Measurements from ENCODE around the gene ADAM10.

Gene ADAM10

DNA sequence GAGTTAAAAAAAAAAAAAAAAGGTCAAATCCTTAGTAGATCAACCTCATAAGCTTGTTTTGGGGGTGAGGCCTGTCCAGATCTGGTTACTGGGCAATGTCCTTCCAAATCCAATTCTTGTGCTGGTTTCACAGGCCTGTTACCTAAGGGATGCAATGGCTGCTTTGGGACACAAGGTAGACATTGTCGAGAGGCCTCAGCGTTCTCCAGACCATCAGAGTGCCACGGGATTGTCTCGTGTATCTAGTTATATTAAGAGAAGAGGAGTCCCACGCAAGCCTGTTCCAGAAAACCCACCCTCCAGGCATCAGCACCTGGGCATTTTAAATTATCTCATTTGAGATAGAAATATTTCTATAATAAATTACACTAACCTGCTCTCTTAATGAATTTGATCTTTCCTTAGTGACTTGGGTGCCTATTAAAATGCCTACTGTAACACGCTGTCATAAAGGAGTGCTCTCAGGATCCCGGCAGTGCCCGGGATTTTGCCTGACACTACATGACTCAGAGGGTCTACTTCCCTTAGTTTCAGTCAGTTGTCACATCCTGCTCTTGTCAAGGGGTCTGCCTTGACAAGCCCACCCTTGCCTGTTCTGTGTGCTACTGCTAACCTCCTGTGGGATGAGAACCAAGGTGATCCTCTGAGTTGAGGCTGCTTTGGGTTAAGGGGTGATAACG is 201.7 kb downstream of the ADAM10 start:
- no peak for DNase-seq

DNA sequence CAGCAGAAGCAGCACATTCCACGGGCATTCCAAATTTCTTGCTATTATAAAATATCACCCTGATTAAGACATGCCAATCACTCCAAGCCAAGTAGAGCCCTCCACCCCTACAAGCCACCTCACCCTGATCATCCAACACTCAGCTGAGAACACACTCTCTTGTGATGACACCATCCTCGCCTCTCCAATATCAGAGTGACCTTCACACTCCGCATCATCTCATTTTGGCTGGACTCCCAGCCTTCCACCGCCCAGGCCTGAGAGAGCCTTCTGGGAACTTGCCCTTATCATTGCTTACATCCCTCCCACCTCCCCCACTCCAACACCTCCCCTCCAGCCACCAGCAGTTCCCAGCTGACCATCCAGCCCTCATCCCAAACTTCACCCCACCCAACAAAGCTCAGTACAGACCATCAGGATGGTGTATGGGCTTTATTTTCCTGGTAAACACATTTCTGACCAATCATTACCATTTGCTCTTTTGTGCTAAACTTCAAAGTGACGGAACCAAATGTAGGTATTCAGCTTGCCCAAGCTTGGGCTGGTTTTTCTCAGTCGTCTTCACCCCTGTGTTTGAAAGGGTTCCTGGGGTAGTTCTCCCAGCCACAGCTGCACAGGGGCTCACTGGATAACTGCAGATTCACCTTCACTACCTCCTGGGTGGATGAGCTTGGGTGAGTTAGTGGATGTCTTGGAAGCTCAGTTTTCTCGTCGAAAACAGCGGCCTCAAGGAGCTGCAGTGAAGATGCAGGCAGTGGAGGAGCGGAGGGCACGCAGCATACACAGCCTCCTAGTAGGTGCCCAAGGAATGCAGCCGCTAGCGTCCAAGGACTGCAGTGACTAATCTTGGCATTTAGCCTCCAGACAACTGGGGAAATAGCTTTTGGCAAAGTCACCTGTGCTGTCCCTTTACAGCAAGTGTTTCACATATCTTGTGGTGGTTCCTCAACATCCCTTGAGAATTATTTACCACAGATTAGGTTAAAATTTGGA is 202.6 kb downstream of the ADAM10 start:
- DNase-seq = no peak

DNA sequence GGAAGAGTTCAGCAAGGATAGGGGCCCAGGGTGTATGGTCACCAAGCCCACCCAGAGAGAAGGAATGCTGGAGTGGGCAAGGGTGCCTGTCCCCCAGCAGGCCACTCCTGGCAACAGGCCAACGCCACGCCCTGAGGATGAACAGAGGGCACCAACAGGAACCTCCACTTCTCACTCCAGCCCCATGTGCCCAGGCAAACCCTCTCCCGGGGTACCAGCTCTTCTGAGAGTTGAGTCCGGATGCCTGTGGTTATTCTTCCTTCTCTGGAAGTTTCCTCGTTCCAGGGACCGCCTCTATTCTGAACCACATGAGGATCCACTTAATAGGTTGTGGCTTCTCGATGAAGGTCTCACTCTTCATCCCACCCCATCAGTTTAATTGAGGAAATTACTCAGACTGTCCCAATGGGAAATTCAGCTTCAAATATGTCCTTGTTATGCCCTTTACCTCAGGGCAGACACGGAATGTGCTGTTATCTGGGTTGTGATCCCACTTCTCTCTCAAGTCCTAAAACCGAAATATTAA is 203.4 kb downstream of the ADAM10 start:
- DNase-seq = no peak

DNA sequence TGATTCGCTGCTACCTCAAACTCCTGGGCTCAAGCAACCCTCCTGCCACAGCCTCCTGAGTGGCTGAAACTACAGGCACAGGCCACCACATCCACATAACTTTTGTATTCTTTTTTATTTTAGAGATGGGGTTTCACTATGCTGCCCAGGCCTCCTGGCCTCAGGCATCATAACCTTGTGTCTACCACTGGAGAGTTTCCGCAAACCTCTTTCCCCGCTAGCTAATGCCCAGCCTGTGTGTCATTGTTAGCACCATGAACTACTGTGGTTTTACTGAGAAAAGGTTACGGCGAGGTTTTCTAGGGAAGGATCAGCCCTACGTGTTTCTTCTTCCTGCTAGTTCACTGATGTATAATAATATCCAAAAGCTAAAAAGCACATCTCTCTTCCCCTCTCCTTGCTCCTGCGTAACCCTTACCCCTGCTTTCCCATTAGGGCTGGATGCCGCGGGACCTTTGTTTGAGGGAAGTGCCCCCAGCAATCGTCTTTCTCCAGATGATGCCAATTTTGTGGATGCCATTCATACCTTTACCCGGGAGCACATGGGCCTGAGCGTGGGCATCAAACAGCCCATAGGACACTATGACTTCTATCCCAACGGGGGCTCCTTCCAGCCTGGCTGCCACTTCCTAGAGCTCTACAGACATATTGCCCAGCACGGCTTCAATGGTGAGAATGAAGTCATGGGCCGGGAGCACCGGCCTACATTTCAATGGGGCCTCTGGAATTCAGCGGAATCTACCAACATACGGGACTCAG is 204.0 kb downstream of the ADAM10 start:
- peak; percentile 47 for DNase-seq

DNA sequence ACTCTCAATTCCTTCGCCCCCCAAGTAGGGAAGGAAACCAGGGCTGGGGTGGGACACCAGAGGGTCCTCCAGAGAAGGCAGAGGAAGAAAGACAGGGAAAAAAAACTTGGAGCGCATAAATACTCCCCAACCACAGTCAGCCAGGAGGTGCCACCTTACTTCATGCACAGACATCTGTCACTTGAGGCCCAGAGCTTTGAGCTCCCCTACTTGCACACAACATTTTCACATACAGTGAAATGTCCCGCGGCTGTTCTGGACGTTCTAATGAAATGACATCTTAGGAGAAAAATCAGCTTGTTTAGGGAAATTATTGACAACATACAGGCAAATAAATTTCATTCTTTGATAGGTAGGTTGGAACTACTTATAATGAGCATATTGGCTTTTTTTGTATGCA is 204.8 kb downstream of the ADAM10 start:
- DNase-seq = no peak

DNA sequence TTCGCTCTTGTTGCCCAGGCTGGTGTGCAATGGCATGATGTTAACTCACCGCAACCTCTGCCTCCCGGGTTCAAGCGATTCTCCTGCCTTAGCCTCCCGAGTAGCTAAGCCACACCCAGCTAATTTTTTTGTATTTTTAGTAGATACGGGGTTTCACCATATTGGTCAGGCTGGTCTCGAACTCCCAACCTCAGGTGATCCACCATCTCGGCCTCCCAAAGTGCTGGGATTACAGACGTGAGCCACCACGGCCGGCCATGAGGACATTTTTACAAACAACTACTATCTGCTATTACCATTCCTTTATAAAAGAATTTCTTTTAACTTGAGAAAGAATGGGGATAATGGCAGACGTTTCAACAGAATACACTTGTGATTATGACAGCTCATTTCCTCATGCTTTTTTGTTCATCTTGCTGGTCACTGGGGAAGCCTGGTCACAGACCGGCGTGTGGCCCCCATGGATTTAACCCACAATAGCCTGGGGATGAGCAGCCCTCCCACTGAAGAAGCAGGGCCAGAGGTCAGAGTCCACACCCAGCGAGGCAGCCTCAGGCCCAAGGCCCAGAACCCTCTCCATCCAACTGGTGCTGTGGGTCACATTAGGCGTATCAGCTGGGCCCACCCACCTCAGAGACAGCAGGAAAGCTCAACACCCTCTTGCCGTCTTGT is 205.7 kb downstream of the ADAM10 start:
- no peak for DNase-seq

DNA sequence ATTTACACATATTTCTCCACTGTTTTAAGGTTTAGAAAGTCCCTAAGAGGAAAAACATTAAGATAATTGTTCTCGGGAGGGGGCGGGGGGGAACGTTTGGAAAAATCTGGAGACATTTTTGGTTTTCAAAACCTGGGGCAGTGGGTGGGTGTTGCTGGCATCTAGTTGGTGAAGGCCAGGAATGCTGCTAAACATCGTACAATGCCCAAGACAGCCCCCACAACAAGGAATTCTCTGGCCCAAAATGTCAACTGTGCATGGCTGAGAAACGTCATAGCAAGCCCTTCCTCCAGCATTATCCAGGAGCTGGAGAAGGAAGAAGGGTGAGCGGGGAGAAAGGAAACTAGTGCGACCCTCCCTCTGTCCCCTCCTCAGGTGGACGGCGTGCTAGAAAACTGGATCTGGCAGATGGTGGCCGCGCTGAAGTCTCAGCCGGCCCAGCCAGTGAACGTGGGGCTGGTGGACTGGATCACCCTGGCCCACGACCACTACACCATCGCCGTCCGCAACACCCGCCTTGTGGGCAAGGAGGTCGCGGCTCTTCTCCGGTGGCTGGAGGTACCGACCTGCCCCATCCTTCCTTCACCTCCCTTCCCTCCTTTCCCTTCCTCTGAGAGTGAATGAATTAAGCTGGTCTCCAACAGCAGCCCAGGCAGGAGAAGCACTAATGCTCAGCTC is 208.0 kb downstream of the ADAM10 start:
- DNase-seq = no peak

DNA sequence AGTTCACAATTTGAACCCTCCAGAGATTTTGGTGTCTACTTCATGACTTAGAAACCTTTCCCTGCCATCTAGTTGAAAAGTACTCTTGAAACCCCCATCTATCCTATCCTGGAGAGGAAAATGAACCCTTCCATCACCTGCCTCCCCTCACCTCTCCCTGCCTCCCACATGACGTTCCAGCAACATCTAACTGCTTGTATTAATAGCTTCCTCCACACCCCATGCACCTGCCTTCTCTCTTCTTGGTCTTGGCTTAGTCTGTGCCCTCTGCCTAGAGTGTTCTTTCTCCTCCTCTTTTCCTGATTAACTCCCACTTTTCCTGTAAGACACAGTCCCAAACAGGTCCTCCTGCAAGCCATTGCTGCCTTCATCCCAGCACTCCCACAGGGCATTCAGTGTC is 210.0 kb downstream of the ADAM10 start:
- no peak for DNase-seq

DNA sequence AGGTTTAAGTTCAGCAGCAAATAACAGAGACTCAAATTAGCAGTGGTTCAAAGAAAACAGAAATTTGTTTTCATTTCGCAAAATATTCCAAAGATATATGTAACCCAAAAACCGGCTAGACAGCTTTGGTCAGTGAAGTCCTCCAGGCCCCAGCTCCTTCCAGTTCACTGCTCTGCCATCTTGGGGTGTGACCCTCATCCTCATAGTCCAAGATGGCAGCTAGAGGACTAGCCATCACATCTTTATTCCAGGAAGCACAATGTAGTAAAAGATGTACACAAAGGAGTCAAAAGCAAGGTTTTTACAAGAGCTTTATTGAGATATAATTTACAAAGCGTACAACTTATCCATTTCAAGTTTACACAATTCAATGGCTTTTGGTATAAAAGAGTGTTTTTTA is 210.6 kb downstream of the ADAM10 start:
- DNase-seq = no peak
